Measurements from ENCODE around the gene MACO1. TPM values are rescaled to one million over a fixed set of nuclear protein-coding genes. Genes with fewer than 3 reads are reported as not detected.

The MACO1 gene
- total RNA-seq, 1 experiment from 2014 or later, result 9.6 TPM

DNA sequence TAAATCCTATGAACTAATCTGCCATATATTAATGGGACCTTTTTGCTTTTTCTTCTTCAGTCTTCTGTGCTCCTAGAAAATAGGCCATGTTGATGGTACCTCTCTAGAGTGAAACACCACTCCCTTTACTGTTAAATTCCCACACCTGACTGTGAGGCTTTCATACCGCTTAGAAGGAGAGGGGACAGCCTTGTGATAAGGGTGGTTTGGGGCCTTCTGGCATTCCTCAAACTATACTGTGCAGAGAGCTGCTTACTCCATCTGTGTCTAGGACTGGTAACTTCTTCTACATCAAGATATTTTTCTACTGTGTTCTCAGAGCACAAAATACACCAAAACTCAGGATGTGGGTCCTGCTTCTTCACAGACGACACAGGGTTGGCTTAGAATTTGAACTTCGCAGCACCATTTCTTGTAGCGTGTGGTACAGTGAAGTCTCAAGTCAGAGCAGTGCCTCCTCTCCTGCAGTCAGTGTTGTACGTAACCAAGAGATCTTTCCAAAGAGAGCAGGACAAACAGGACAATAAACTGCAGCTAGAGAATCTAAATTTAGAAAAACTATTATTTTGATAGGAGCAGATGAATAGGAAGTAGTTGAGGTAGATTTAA, 43.8 kb downstream of the MACO1 start:
- BruUV-seq (replicated peaks), result no TSS peak
- Histone ChIP-seq H3K4me3 (no peak overlapping the region), H3K27me3 (ENCODE audit: insufficient read depth, low read depth) (no peaks in the 10 kb centered on the region), H3K4me2 (no peak overlapping the region), H3K36me3 (ENCODE audit: low read depth) (no peaks in the 10 kb centered on the region), H2AFZ (no peak overlapping the region), H3K79me2 (ENCODE audit: low read depth) (no peaks in the 10 kb centered on the region), H4K20me1 (ENCODE audit: insufficient read depth) (no peaks in the 10 kb centered on the region), H3K9me3 (ENCODE audit: insufficient read depth, low read depth) (no peaks in the 10 kb centered on the region), H3K4me1 (replicated peaks; ENCODE audit: insufficient read depth) (peaks cover 23% of the 10 kb centered on the region), H3K27ac (no peak overlapping the region), H3F3A (ENCODE audit: insufficient read depth, low read depth) (no peaks in the 10 kb centered on the region), H3K9me2 (ENCODE audit: insufficient read depth) (no peaks in the 10 kb centered on the region)
- CTCF ChIA-PET, result no interaction called here
- POLR2A ChIA-PET (ENCODE audit: unreplicated experiment), result no interaction called here
- DNase-seq, result no peak
- TF ChIP-seq, protein P1, sequence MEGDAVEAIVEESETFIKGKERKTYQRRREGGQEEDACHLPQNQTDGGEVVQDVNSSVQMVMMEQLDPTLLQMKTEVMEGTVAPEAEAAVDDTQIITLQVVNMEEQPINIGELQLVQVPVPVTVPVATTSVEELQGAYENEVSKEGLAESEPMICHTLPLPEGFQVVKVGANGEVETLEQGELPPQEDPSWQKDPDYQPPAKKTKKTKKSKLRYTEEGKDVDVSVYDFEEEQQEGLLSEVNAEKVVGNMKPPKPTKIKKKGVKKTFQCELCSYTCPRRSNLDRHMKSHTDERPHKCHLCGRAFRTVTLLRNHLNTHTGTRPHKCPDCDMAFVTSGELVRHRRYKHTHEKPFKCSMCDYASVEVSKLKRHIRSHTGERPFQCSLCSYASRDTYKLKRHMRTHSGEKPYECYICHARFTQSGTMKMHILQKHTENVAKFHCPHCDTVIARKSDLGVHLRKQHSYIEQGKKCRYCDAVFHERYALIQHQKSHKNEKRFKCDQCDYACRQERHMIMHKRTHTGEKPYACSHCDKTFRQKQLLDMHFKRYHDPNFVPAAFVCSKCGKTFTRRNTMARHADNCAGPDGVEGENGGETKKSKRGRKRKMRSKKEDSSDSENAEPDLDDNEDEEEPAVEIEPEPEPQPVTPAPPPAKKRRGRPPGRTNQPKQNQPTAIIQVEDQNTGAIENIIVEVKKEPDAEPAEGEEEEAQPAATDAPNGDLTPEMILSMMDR (conservative IDR thresholded peaks at IDR 0.05), result no peak
- TF ChIP-seq EZH2 (IDR thresholded peaks at IDR 0.05; ENCODE audit: low read depth), result no peak
- intact Hi-C loops (cut with micrococcal nuclease; ENCODE audit: unreplicated experiment), result no loop called here

DNA sequence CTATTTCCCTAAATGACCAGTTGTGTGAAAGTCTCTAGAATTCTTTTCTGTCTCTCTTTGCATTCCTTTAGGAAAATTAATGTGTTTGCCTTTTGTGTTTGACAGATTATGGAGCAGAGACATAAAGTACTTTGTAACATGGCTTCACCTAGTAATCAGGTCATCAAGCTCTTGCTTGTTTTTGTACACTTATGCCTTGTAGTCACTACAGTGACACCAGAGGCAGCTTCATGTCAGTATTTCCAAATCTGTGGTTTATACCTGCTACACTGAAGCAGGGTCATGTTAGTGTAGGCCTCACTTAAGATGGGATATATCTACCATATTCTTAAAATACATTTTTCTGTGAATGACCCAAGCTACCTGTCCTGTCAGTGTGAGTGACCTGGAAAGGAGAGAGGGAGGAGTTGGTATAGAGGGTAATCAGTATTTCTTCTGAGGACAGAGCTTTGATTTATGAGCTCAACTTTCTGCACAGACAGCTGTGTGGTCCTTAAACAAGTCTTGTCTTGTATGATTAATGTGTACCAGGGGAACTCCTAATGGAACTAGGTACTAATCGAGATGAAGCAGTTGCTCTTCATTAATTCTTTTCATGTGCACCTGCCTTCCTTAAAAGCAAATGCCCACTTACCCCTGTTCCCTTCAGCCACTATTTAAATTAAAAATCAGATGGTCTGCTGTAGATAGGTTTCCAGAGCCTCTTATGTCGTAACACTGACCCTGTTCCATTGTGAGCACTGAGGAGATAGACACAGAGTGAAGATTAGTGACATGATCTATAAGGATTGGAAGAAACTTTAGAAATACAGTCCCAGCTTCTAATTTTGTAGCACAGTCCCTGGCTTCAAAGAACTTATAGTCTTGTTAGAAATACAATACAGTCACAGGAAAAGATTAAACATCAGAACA, 45.7 kb downstream of the MACO1 start:
- intact Hi-C loops (cut with micrococcal nuclease; ENCODE audit: unreplicated experiment), result no loop called here
- no peak for DNase-seq
- Histone ChIP-seq H3K36me3 (ENCODE audit: low read depth) (no peaks in the 10 kb centered on the region), H3K4me2 (no peak overlapping the region), H3F3A (ENCODE audit: insufficient read depth, low read depth) (no peaks in the 10 kb centered on the region), H3K9me2 (ENCODE audit: insufficient read depth) (no peaks in the 10 kb centered on the region), H3K9me3 (ENCODE audit: insufficient read depth, low read depth) (no peaks in the 10 kb centered on the region), H3K4me1 (replicated peaks; ENCODE audit: insufficient read depth) (peaks cover 23% of the 10 kb centered on the region), H3K79me2 (ENCODE audit: low read depth) (no peaks in the 10 kb centered on the region), H3K4me3 (no peak overlapping the region), H3K27me3 (ENCODE audit: insufficient read depth, low read depth) (no peaks in the 10 kb centered on the region), H4K20me1 (ENCODE audit: insufficient read depth) (no peaks in the 10 kb centered on the region), H3K27ac (no peak overlapping the region), H2AFZ (no peak overlapping the region)
- BruUV-seq (replicated peaks), result no TSS peak
- POLR2A ChIA-PET (ENCODE audit: unreplicated experiment), result no interaction called here
- CTCF ChIA-PET, result no interaction called here
- no peak for TF ChIP-seq EZH2 (IDR thresholded peaks at IDR 0.05; ENCODE audit: low read depth)
- TF ChIP-seq, protein P1 (conservative IDR thresholded peaks at IDR 0.05), result no peak

DNA sequence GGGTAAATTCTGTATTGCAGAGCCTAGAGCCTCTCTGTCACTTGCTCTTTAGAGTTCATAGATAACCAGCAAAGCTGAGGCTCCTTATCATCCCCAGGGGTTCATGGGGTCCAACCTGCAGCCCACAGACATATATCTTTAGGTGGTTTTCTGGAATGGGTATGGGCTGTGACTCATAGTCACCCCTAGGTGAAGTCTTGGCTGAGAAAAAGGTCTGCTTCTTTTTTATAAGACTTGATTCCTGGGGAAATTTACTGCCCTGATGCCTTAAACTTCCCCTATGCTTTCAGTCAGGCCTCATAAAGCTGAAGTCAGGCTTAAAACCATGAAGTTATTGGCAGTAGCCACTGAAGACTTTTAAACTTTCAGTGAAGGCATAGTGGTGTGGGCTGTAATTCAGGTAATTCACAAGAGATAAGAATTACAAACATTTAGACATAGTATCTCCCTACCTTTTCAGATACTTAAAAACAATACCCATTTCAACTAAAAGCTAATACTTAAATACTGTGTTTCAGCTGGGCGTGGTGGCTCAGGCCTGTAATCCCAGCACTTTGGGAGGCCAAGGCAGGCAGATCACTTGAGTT, 46.8 kb downstream of the MACO1 start:
- DNase-seq, result no peak
- Histone ChIP-seq H3F3A (ENCODE audit: insufficient read depth, low read depth) (no peaks in the 10 kb centered on the region), H3K9me3 (ENCODE audit: insufficient read depth, low read depth) (no peaks in the 10 kb centered on the region), H3K27ac (no peak overlapping the region), H3K4me3 (no peak overlapping the region), H3K4me1 (replicated peaks; ENCODE audit: insufficient read depth) (peaks cover 23% of the 10 kb centered on the region), H3K36me3 (ENCODE audit: low read depth) (no peaks in the 10 kb centered on the region), H3K79me2 (ENCODE audit: low read depth) (no peaks in the 10 kb centered on the region), H4K20me1 (ENCODE audit: insufficient read depth) (no peaks in the 10 kb centered on the region), H3K9me2 (ENCODE audit: insufficient read depth) (no peaks in the 10 kb centered on the region), H3K4me2 (no peak overlapping the region), H2AFZ (no peak overlapping the region), H3K27me3 (ENCODE audit: insufficient read depth, low read depth) (no peaks in the 10 kb centered on the region)
- intact Hi-C loops (cut with micrococcal nuclease; ENCODE audit: unreplicated experiment), result loop anchor here (2.0 kb wide), 1 partner anchor 25 kb away; no protein-coding TSS in a partner anchor
- ChIA-PET CTCF (no interaction called here), POLR2A (ENCODE audit: unreplicated experiment) (no interaction called here)
- BruUV-seq (replicated peaks), result no TSS peak
- TF ChIP-seq EZH2 (IDR thresholded peaks at IDR 0.05; ENCODE audit: low read depth), result no peak
- TF ChIP-seq, protein P1 (conservative IDR thresholded peaks at IDR 0.05), result no peak

All from PC-9 (cell line).